Renal pelvis (tissue), 4 donors: ENCODE measurements around the gene MED13L. TPM values are rescaled to one million over a fixed set of nuclear protein-coding genes. Genes with fewer than 3 reads are reported as not detected.

Experiments
- DNase-seq: peaks from one replicate; pipeline ENCODE4 v3.0.0-alpha.2; 2013
- polyA plus RNA-seq, 3 donors: library from polyadenylated mRNA; unstranded; fragments of 120-200 nt; gene quantifications; one replicate each; pipeline ENCODE4 v1.2.1, GENCODE V29; 2013; ENCODE audit not compliant: insufficient read length in 3 of 3

The MED13L gene
- polyA plus RNA-seq, 3 donors: 65.7 to 81.3 (median 80.4) TPM

DNA sequence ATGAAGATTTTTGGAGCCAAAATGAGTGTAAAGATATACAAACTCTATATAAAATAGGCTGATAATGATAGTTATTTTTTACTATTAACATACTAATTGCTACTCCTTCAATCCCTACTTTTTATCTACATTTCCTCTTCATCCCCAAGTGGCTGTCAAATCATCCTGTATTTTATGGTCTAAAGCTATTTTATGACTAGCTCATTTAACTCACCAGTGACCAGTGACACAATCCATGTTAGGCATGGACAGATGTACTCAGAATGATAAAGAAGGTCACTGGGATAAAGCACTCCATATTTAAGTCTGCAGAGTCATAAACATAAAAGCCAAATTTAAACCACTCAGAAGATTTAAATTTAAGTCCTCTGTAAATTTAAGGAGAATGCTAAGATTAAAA is 183.0 kb downstream of the MED13L start:
- no peak for DNase-seq

DNA sequence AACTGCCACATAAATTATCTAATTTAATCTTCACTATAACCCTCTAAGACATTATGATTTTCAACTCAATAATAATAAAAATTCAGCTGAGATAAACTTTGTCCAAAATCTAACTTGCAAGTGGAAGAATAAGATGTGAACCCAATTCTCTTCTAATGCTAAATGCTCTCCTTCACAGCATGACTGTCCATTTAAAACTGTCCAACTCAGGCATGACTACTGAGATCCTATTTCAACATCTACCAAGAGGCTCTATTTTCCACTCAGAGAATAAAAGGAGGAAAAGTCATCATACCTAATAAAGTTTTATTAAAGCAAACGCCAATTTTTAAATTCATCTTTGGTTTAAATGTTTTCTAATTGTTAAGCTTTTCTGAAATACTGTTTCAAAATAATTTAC is 183.6 kb downstream of the MED13L start:
- no peak for DNase-seq

DNA sequence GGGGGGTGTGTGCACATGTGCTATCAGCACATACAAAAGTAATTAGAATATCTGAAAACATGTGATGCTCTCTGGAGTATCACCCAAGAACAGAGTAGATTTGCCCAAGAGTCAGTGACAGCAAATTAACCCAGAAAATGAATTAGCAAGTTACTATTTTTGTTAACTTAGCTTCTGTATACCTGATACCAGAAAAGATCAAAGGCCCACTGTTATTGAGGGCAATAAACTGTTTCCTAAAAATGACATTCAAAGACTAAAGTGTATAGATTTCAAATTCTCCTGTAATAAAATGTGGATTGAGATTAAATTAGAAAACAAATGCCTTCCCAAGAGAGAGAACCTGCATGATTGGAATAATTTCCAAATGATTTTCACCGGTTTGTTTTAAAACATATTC is 184.7 kb downstream of the MED13L start:
- no peak for DNase-seq

DNA sequence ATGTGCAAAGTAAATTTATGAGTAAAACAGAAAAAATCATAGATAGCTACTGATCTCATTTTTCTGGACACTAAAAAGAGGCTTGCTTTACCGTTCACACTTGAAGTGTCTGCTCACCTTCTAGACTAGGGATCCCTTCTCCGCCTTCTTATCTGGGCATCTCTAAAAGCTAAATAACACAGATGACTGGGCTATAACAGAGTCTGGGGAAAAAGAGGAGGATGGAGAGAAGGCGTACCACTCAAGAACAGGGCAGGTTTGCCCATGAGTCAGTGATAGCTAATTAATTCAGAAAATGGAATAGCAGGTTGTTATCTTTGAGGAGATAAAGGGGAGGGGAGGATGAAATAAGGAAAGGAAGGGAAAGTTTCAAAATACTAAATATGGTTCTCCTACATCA is 185.3 kb downstream of the MED13L start:
- DNase-seq: no peak

DNA sequence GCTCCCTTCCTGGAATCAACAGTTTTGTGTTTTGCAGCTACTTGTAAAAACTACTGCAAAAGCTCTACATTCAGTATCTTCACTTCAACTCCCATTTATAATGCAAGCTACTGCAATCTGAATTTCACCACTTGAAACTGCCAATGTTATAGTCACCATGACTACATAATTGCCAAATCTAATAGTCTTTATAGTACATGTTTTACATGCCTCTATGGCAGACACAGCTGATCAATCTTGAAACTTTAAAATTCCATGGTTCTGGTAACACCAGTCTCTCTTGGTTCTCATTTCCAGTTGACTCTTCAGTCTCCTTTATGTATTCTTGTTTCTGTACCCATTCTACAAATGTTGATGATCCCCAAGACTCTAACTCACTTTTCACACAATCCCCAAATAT is 185.9 kb downstream of the MED13L start:
- DNase-seq: no peak

DNA sequence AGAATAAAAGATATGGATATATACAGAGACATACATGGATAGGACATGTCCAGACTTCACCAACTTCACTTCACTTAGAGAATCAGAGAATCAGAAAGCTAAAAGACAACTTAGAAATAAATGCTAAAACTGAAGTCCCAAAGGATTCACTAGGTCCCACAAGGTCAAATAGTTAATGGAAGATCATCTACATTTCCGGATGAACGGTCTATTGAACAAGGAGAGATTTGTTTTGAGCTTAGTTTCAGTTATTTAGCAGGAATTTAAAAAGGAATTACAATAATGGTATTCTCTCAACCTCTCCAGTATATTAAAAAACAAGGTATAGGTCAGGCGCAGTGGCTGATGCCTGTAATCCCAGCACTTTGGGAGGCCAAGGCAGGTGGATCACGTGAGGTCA is 187.0 kb downstream of the MED13L start:
- DNase-seq: no peak

DNA sequence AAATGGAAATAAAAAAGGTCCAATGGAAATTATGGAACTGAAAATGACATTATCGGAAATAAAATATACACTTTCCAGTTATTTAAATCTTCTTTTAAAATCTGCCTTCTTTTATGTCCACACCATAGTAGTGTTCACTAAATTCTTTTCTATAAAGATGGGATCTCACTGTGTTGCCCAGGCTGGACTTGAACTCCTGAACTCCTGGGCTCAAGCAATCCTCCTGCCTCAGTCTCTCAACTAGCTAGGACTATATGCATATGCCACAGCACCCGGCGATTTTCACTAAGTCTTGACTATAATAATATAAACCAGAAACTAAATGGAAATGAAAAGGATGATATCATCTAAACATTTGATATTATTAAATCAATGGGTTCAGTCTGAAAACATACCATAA is 188.4 kb downstream of the MED13L start:
- no peak for DNase-seq

DNA sequence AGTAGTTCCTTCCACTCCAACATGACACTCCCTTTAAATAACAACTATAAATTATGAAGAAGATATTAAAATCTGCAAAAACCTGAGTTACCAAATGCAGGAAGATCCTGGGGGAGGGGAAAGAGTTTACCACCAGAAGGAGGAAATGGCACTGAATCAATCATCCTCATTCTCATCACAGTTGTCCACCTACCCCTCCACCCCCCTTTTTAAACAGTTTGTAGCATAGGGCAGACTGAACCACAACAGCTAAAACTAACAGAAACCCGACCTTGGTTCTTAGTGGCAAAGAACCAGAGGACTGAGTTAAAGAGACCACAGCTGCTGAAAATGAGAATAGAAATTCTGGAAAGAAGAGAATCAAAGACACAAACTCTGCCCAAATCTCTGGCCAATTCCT is 189.5 kb downstream of the MED13L start:
- peak; percentile 16 for DNase-seq

DNA sequence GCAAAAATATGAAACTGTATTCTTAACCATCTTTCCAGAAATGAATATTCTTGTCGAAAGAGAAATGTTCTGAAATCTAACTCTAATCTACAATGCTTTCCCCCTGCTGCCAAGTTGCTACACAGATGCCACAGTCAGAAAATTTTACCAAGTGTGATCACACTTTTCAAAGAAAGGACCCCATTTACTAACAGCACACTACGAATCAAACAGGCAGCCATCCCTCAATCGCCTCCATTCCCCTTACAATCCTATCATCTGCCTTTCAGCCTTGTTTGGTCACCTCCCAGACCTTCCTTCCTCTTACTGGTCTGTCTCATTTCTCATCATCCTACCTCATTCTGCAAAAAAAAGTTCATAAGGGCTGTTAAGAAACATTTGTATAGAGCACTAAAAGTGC is 190.1 kb downstream of the MED13L start:
- DNase-seq: no peak

DNA sequence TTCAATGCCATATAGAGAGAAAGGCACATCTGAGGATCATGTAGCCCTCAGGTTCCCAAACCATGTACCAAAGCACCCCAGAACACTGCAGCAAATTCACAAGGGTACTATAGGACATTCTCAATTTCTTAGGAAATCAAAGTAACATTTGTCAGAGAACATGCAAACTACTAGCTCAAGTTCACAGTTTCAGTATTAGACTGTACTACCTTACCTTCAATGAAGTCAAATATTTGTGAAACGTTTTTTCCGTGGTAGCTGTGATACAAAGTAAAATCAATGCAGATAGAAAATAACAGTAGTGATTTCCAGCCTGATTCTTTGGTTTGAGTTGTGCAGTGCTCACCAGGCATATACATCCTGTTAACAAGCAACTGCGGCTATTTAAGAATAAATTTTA is 197.1 kb downstream of the MED13L start:
- DNase-seq: no peak

DNA sequence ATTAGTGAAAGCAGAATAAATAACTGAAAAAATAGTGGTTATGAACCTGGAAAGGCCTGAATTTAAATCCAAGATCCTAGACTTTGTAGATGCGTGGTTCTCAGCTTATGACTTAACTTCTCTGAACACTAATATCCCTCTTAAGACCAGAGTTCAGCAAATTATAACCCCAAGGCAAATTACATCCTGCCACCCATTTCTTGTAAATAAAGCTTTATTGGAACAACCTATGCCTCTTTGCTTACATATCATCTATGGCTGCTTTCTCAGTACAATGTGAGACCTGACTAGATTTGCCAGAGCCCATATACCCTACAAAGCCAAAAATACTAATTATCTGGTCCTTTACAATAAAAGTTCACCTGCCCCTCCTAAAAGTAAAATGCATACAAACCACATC is 199.1 kb downstream of the MED13L start:
- no peak for DNase-seq

DNA sequence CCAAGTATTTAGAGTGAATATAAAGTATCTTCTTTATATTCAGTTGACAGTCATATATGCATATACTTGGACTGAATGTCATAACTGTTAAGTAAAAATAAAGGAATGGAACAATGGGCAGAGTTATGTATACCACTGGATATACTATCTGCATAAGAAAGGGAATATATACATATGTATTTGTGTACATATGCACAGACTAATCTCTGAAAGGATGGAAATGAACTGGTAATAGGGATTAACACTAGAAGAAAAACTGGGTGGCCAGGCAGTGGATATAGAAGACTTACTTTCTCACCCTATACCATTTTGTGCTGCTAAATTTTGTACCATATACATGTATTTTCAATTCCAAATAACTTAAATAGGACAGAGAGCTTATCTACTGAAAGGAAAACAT is 200.1 kb downstream of the MED13L start:
- no peak for DNase-seq

DNA sequence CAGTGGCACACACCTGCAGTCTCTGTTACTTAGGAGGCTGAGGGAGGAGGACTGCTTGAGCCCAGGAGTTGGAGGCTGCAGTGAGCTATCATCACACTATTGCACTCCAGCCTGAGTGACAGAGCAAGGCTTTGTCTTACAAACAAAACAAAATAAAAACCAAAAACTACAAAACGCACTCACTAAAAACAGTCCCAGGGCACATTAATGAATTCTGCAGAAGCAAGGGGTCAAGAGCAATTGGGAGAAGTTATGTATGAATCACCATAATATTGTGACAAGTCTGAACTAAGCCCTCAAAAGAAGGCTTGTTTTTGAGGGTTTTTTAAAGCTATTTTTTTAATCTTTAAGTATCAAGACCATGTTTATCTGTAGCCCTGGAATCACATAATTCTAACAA is 201.1 kb downstream of the MED13L start:
- no peak for DNase-seq

DNA sequence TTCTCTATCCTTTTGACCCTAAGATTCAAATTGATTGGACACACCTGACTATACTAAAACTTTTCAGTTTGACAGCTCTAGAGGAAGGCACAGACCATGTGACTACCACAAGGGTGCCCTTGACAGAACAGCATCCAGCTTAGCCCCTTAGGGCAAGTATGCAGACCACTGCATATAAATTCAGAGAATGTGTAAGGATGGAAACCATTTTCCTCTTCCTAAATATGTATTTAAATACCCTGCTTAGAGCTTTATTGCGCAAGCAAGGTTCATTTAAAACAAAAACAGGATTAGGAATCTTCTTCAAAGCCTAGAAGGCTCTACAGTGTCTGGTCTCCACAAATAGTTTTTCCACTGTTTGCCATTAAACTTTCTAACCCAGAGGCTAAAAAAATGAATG is 202.8 kb downstream of the MED13L start:
- DNase-seq: no peak

DNA sequence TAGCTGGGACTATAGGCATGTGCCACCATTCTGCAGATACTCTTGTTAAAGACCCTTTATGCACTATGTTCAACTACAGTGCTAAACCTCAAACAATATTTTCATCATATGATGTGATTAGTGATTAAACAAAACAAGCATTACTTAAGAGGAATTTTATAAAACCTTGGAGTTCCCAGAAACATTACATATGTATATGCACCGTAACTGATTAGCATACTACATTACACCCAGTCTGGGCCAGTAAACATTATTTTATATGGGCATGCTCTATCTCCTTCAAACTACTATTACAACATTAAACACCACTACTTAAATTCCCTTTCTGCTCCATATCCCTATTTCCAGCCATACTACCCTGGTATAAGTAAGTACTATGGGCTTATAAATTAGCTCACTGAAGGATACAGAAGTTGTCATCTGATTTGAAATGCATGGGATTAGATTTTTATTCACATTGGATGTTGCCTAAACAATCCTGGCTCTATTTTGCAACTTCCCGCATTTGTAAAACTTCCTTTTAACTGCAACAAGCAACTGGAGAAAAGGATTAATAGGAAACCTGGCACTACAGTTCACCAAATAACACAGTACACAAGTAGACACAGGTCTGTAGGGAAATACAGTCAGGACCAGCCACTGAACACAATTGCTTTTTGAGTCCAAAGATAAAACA is 205.8 kb downstream of the MED13L start:
- DNase-seq: no peak

DNA sequence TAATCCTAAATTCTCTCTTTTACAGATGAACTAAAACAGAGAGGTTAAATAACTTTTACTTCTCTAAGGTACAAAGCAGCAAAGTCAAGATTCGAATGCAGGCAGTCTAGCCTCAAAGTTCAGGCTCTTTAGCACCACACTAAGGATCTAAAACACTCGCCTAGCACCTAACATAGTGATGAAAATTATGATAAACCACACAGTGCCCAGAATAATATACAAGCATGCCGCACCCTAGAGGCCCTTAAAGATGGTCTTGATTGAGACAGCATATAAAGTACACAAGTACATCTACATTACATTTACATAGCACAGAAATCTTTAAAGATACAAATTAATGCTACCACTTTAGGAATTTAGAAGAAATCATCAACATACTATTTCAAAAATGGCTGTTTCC is 207.0 kb downstream of the MED13L start:
- DNase-seq: no peak

DNA sequence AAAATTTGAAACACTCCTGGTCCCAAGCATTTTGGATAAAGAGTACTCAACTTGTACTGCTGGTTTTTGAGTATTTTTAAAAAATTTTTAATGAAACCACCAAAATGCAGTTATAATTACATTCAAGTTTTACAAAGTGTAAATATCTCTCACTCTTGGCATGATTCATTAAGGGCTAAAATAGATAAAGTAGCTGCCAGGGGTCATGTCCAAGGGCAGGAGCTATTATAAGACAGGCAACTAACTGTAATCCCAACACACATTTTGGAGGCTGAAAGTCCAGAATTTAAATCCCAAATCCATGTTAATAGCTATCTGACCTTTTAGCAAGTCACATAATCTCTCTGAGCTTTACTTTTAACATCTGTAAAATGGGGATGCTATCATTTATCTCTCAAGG is 207.6 kb downstream of the MED13L start:
- no peak for DNase-seq

DNA sequence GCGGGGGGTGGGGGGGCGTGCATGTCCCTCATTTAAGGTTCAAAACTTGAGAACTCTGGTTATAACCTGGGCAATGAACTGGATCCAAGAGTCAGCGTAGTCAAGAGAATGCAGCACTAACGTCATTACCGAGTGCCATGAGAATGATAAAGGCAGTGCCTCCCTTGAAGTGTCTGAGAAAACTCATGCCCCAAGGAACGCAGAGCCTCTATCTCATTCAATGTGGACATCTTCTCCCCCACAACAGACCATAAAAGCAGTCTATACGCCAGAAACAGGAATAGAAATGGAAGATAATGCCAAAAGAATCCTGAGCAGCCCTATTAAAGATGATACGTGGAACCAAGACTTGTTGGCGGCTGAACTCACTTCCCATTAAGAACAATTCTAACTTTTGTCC is 208.6 kb downstream of the MED13L start:
- DNase-seq: no peak

DNA sequence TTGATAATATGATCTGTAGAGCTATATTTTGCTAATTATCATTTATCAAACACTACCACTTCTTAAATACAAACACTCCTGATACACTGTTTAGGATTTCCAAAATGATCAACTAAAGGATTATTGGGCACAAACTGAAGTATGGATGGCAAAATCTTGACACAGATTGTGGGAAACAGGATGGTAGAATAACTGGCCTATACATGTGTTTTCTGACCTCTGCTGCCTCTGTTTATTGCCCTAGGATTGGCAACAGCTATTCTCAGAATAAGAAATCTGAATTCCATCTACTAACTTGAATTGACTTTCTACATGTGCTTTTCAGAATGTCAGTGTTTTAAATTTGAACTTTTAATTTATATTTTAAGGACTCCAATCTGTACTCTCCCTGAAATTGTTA is 209.1 kb downstream of the MED13L start:
- DNase-seq: no peak

DNA sequence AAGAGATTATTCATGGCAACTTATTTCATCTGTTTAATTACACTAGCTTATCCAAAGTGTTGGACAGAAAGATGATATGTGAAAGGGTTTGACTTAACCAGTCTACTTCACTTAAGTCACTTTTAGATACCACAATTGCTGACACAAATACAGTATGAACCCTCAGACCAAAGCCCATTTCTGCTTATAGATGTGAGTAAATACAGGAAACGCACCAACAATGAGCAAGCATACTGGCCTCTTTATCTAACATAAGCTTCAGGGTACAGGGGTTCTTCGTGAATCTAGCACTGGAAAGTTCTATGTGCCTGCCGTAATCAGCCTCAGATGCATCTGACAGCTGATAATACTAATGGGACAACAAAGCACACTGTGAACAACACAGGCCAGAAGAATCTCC is 209.6 kb downstream of the MED13L start:
- no peak for DNase-seq

DNA sequence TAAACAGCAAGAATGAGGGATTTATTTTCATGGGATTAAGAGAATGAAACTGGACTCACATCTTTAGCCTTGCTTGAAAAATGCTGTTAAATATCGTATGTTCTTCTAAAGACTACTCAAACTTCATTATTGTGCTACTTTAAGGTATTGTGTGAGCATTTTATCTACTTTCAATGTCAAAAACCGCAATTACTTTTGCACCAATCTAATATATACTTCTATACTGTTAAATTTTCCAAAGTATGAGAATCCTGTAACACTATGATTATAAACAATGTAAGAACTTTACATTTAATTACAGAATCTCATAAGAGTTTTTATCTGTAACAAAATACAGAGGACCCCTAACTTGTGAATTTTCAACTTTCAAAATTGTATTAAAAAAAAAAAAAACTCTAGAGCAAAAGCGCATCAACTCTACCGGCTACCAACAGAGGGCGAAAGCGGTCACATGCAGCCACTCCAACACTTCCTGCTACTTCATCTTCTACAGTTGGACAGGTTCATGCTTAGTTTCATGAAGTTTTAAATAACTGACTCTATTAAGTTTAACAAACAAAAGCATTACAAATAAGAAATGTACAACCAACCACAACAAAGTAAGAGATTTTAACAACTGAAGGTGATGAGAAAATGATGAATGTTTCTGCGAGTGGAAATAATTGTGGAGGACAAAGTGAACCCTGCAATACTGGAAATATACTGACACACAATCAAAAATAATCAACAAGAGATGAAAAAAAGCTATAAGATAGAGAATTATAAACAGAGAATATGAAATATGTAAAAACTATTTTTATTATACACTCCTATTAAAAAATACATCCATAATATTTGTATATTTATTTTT is 210.9 kb downstream of the MED13L start:
- no peak for DNase-seq

DNA sequence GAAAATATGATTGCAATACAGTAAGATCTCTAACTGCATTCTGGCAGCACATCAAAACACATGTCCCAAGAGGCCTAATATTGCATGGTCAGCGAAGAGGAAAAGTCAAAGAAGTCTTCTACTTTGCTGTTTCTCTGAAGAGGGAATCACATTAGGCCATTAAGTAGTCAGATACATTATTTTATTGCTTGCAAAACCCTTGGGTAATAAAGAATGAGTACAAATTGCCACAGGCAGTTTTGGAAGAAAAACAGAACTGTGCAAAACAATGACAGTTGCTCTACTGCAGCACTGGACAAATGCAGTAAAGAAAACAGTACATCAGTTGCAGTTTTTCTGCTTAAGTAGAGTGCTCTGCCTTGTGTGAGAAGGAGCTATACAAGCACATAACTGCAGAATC is 211.9 kb downstream of the MED13L start:
- DNase-seq: peak; percentile 44

DNA sequence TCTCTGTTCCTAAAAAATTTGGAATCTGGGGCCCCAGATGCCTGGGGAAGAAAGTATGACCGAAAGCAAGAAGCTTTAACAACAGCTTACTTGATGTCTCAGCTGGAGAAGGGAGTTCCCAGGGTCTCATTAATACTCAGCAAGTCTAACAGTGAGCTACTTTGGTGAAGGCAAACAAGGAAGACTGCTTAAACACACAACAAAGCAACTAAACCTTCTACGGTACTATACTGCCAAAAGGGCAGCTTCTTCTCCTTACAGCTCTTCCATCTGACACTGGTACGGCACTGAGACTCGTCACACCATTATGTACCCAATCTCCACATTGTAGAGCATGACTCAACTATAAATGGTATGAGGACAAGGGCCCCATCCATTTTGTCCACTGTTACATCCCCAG is 213.0 kb downstream of the MED13L start:
- DNase-seq: no peak

DNA sequence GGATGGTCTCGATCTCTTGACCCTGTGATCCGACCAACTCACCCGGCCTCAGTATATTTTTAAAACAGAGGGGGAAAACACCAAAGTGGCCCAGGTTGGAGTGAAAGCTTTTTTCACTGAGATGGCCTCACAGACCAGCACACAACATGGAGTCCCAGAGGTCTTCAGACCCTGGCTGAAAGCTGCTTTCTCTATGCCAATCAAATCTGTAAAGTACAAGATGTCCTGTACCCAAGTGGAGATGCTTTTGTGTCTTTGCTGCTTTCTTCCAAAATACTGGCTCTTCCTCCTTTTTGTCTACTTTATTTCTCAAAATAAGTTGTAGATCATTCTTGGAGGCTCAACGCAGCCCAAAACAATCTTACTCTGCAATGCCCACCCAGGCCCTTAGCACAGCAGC is 214.8 kb downstream of the MED13L start:
- DNase-seq: no peak
